ENCODE results near the gene NET1. TPM values are rescaled to one million over a fixed set of nuclear protein-coding genes. Genes with fewer than 3 reads are reported as not detected.

NET1 gene
- total and polyA plus RNA-seq, 2 donors (not counting 3 experiments of a cell fraction or from before 2014, with no cell fraction given), result 14.4 to 46.3 TPM

GRCh38 chr10:5447611-5448071, 35.3 kb downstream of the NET1 start:
- no peak overlapping the region for H2AFZ ChIP-seq (ENCODE audit: low read depth, low read length)
- H3K9me3 ChIP-seq (replicated peaks; ENCODE audit: control insufficient read depth, insufficient read depth, low read length), result no peaks in the 10 kb centered on the region
- H3K4me2 ChIP-seq (ENCODE audit: insufficient read depth, low read length), result peak overlapping the region; percentile 91
- dilution Hi-C loops (cut with MboI; ENCODE audit: extremely low pct_ligation_motif_present, low sequenced_read_pairs) (no loop called here), intact Hi-C loops (cut with micrococcal nuclease) (loop anchor here (2.0 to 10.0 kb wide), 3 partner anchors 147 to 425 kb away; partner anchors contain the start of gene TASOR2)
- peaks cover 2 to 5% of the 10 kb centered on the region in 2 experiments for H3K36me3 ChIP-seq (ENCODE audit: control insufficient read depth in 2 of 2, extremely low read depth in 1 of 2, insufficient read depth in 2 of 2, low read length in 2 of 2)
- H3K9ac ChIP-seq (replicated peaks; ENCODE audit: extremely low read depth, insufficient read depth, low read length), result peak overlapping the region; percentile 88
- H3K27me3 ChIP-seq (ENCODE audit: control insufficient read depth in 2 of 2, insufficient read depth in 2 of 2, low read length in 2 of 2), result no peaks in the 10 kb centered on the region
- no TSS peak for BruUV-seq (replicated peaks)
- peaks cover 40% of the 10 kb centered on the region for H3K79me2 ChIP-seq (ENCODE audit: control insufficient read depth, insufficient read depth, low read length)
- peak overlapping the region; percentile 50 for H3K27ac ChIP-seq (ENCODE audit: insufficient read depth, low read depth, low read length)
- no peaks in the 10 kb centered on the region for H4K20me1 ChIP-seq (replicated peaks; ENCODE audit: control insufficient read depth, extremely low read depth, insufficient read depth, low read length)
- CTCF ChIA-PET, result interaction anchor here (0.8 to 10.4 kb wide), 9 partner anchors 13 to 598 kb away, joined by 3 to 309 read pairs (median 4); no protein-coding TSS in a partner anchor
- no peaks in the 10 kb centered on the region for H3K9me1 ChIP-seq (replicated peaks; ENCODE audit: control insufficient read depth, extremely low read depth, insufficient read depth, low read length)
- POLR2A ChIA-PET, result interaction anchor here (0.9 to 2.1 kb wide), 3 partner anchors 174 to 442 kb away, joined by 3 to 18 read pairs (median 3); partner anchors contain the start of genes ANKRD16 and FBH1
- H3K4me1 ChIP-seq (ENCODE audit: control insufficient read depth, extremely low read depth, insufficient read depth, low read length), result peaks cover 35% of the 10 kb centered on the region
- DNase-seq (ENCODE audit: low read depth, low spot score) (peak; percentile 67), FAIRE-seq (no peak)
- TF ChIP-seq POLR2AphosphoS5 (IDR thresholded peaks at IDR 0.05; ENCODE audit: insufficient read depth, low read depth, low read length), result no peak
- TF ChIP-seq MAX (IDR thresholded peaks at IDR 0.05; ENCODE audit: insufficient read depth, insufficient read length), result no peak
- no peak for TF ChIP-seq JUN (IDR thresholded peaks at IDR 0.05; ENCODE audit: borderline replicate concordance, insufficient read depth, insufficient read length, low read depth)
- no peak for TF ChIP-seq FOS (IDR thresholded peaks at IDR 0.05; ENCODE audit: borderline replicate concordance, insufficient read depth, low read length)
- no peak for TF ChIP-seq GATA2 (IDR thresholded peaks at IDR 0.05; ENCODE audit: insufficient read depth, insufficient read length, low read depth, low read length)
- TF ChIP-seq CTCF (IDR thresholded peaks at IDR 0.05; ENCODE audit: extremely low read depth in 1 of 2, insufficient read depth in 1 of 2, low read depth in 1 of 2, low read length in 2 of 2), result no peak
- no peak for TF ChIP-seq MYC (IDR thresholded peaks at IDR 0.05; ENCODE audit: low read depth, low read length)
- TF ChIP-seq EZH2 (IDR thresholded peaks at IDR 0.05; ENCODE audit: borderline replicate concordance, low read depth, low read length, severe bottlenecking), result no peak
- TF ChIP-seq POLR2A (IDR thresholded peaks at IDR 0.05; ENCODE audit: low read depth, low read length), result no peak
- H3K4me3 ChIP-seq (replicated peaks in 1 of 3; ENCODE audit: insufficient read depth in 1 of 3, low read depth in 1 of 3, low read length in 3 of 3), result peak overlapping the region; percentile 47 to 89 (median 57)
